H1 (cell line): ENCODE data around the gene TSSC4. TPM values are rescaled to one million over a fixed set of nuclear protein-coding genes. Genes with fewer than 3 reads are reported as not detected.

Experiments used
- POLR2AphosphoS5 ChIP-seq: IDR thresholded peaks from 2 replicates; pipeline ENCODE4 v1.6.1; 2011; ENCODE audit warnings: low read depth, low read length
- SIRT6 ChIP-seq: IDR thresholded peaks from one replicate; pipeline ENCODE4 v1.7.1; 2012; ENCODE audit warnings: low read length, inconsistent platforms
- SIX5 ChIP-seq: IDR thresholded peaks from 2 replicates; pipeline ENCODE4 v1.6.1; 2011; ENCODE audit warnings: mild to moderate bottlenecking, low read depth, low read length
- polyA plus RNA-seq, 7 experiments: library from polyadenylated mRNA; depleted of rRNA in 3 of 7; stranded (reverse) in 5 of 7; unstranded in 2 of 7; fragments of >200 nt in 5 of 7; fragments of 200-250 nt in 2 of 7; gene quantifications; 1 replicate in 5 of 7; 2 replicates in 1 of 7; 4 replicates in 1 of 7; pipeline versions ENCODE4 v1.2.1 to v1.2.3, GENCODE V29; 2011 to 2013; ENCODE audit warnings: missing spikeins in 2 of 7, mixed read lengths in 2 of 7
- total RNA-seq: library from RNA; stranded (reverse); fragmentation: NEBNext Ultra II Directional; extraction: Animal tissue kit (Norgen Biotek cat#: 25700); gene quantifications from 2 replicates; pipeline ENCODE4 v1.2.1, GENCODE V29; 2021

The TSSC4 gene
- total and polyA plus RNA-seq, 2 of the 8 experiments (the other 6 are each of a cell fraction or from before 2014, with no cell fraction given): 34.0 to 39.3 TPM

- TF ChIP-seq SIX5 (no peak), POLR2AphosphoS5 (no peak), SIRT6 (no peak)
Measured at GRCh38 chr11:2396471-2396870, 4.1 kb upstream of the TSSC4 start (continued).
